H1 (cell line): Measurements from ENCODE around the gene AATK. TPM values are rescaled to one million over a fixed set of nuclear protein-coding genes. Genes with fewer than 3 reads are reported as not detected.

Experiments
- CTCF ChIA-PET: fragments of 300-600 bp; sonication (Branson Sonifier 250); formaldehyde crosslinking; loops from one replicate; lab custom pipeline; 2021; ENCODE audit not compliant: partially characterized antibody; lab: Charles Lee
- POLR2A ChIA-PET: fragments of 300-600 bp; sonication (Branson Sonifier 250); formaldehyde crosslinking; loops from one replicate; lab custom pipeline; 2021; ENCODE audit warnings: inconsistent platforms; ENCODE audit not compliant: partially characterized antibody; lab: Charles Lee
- DNase-seq, 2 experiments: peaks; one replicate each; pipeline versions ENCODE4 v3.0.0 to v3.0.0-alpha.2; 2010 to 2022; ENCODE audit warnings: low spot score in 2 of 2, low read depth in 1 of 2, mixed read lengths in 1 of 2
- FAIRE-seq: peaks from 2 replicates; lab custom pipeline; 2011; peaks lifted over from hg19 to GRCh38; lab: Jason Lieb, UNC
- H2AFZ ChIP-seq: 2 replicates; pipeline ENCODE4 v1.8.1; 2012; ENCODE audit warnings: low read length, inconsistent platforms
- H2AK5ac ChIP-seq: 2 replicates; pipeline ENCODE4 v1.6.1; 2013; ENCODE audit warnings: low read depth, low read length
- H2BK120ac ChIP-seq: replicated peaks from 2 replicates; pipeline ENCODE3; 2013; ENCODE audit warnings: low read depth, low read length, inconsistent platforms
- H2BK12ac ChIP-seq: 2 replicates; pipeline ENCODE4 v1.6.1; 2013; ENCODE audit warnings: low read depth, low read length
- H2BK15ac ChIP-seq: 2 replicates; pipeline ENCODE4 v1.6.1; 2013; ENCODE audit warnings: low read length
- H2BK20ac ChIP-seq: 2 replicates; pipeline ENCODE4 v1.6.1; 2013; ENCODE audit warnings: low read length
- H2BK5ac ChIP-seq: 2 replicates; pipeline ENCODE4 v1.6.1; 2013; ENCODE audit warnings: low read depth, low read length
- H3K14ac ChIP-seq: 2 replicates; pipeline ENCODE4 v1.6.1; 2013; ENCODE audit warnings: inconsistent platforms; ENCODE audit not compliant: insufficient read length
- H3K18ac ChIP-seq: 2 replicates; pipeline ENCODE4 v1.6.1; 2013; ENCODE audit warnings: low read length; ENCODE audit errors: extremely low read depth
- H3K23ac ChIP-seq: 2 replicates; pipeline ENCODE4 v1.6.1; 2013; ENCODE audit warnings: inconsistent platforms; ENCODE audit not compliant: insufficient read length
- H3K23me2 ChIP-seq: 2 replicates; pipeline ENCODE4 v1.6.1; 2013; ENCODE audit warnings: low read depth, low read length
- H3K27ac ChIP-seq: 2 replicates; pipeline ENCODE4 v1.6.1; 2011; ENCODE audit warnings: low read depth, low read length, inconsistent platforms
- H3K27me3 ChIP-seq, 4 experiments: replicated peaks in 1 of 4; 1 replicate in 1 of 4; 2 replicates in 3 of 4; pipeline versions ENCODE4 v1.6.1 to v1.8.1; 2011 to 2013; ENCODE audit warnings: low read length in 3 of 4, mild to moderate bottlenecking in 3 of 4, inconsistent platforms in 2 of 4, mixed read lengths in 2 of 4, moderate library complexity in 1 of 4; ENCODE audit not compliant: control insufficient read depth in 3 of 4, insufficient read depth in 3 of 4; ENCODE audit errors: extremely low read depth in 1 of 4
- H3K36me3 ChIP-seq, 4 experiments: 2 replicates each; pipeline versions ENCODE4 v1.6.1 to v1.8.1; 2011 to 2013; ENCODE audit warnings: mild to moderate bottlenecking in 4 of 4, low read length in 3 of 4, moderate library complexity in 2 of 4, control low read depth in 1 of 4, inconsistent platforms in 1 of 4; ENCODE audit not compliant: insufficient read depth in 4 of 4, control insufficient read depth in 2 of 4
- H3K4ac ChIP-seq: replicated peaks from 2 replicates; pipeline ENCODE3; 2013; ENCODE audit warnings: low read length, low read depth, mixed read lengths, inconsistent platforms; ENCODE audit not compliant: insufficient read length
- H3K4me1 ChIP-seq, 4 experiments: replicated peaks in 1 of 4; 1 replicate in 1 of 4; 2 replicates in 3 of 4; pipeline versions ENCODE4 v1.6.1 to v1.8.1; 2011 to 2013; ENCODE audit warnings: low read length in 3 of 4, inconsistent platforms in 2 of 4, mixed read lengths in 1 of 4; ENCODE audit not compliant: insufficient read depth in 4 of 4, control insufficient read depth in 3 of 4
- H3K4me2 ChIP-seq, 2 experiments: 2 replicates each; pipeline versions ENCODE4 v1.6.1 to v1.8.1; 2011 to 2013; ENCODE audit warnings: low read depth in 2 of 2, low read length in 2 of 2, control low read depth in 1 of 2, inconsistent platforms in 1 of 2, mild to moderate bottlenecking in 1 of 2; ENCODE audit not compliant: insufficient read depth in 1 of 2
- H3K4me3 ChIP-seq, 4 experiments: fragments of 200-600, 300-600 bp in 1 of 4; sonication (generic), shearing (Covaris generic), sonication (Bioruptor Twin) in 1 of 4; 2 replicates each; pipeline versions ENCODE4 v1.5.1 to v1.8.1; 2011 to 2016; ENCODE audit warnings: low read length in 4 of 4, low read depth in 3 of 4, control low read depth in 2 of 4, inconsistent platforms in 2 of 4, mild to moderate bottlenecking in 2 of 4, mixed read lengths in 1 of 4, moderate library complexity in 1 of 4; ENCODE audit not compliant: insufficient read depth in 2 of 4; ENCODE audit errors: extremely low read depth in 1 of 4
- H3K56ac ChIP-seq: replicated peaks from 2 replicates; pipeline ENCODE3; 2013; ENCODE audit warnings: low read depth, mild to moderate bottlenecking, mixed read lengths, low read length, inconsistent platforms; ENCODE audit not compliant: insufficient read length
- H3K79me1 ChIP-seq: 2 replicates; pipeline ENCODE4 v1.6.1; 2013; ENCODE audit warnings: low read depth, low read length, control low read depth
- H3K79me2 ChIP-seq, 2 experiments: 2 replicates each; pipeline versions ENCODE4 v1.6.1 to v1.8.1; 2012 to 2013; ENCODE audit warnings: low read length in 2 of 2, mild to moderate bottlenecking in 2 of 2, inconsistent platforms in 1 of 2; ENCODE audit not compliant: insufficient read depth in 2 of 2, control insufficient read depth in 1 of 2
- H3K9ac ChIP-seq, 4 experiments: replicated peaks in 1 of 4; 1 replicate in 1 of 4; 2 replicates in 3 of 4; pipeline versions ENCODE4 v1.6.1 to v1.8.1; 2011 to 2013; ENCODE audit warnings: low read depth in 3 of 4, low read length in 3 of 4, control low read depth in 2 of 4, mild to moderate bottlenecking in 2 of 4, moderate library complexity in 2 of 4, inconsistent platforms in 1 of 4; ENCODE audit errors: extremely low read depth in 1 of 4
- H3K9me3 ChIP-seq, 2 experiments: 2 replicates each; pipeline versions ENCODE4 v1.6.1 to v1.8.1; 2012 to 2013; ENCODE audit warnings: mild to moderate bottlenecking in 2 of 2, moderate library complexity in 2 of 2, control low read depth in 1 of 2, inconsistent platforms in 1 of 2, low read depth in 1 of 2, low read length in 1 of 2, mixed read lengths in 1 of 2; ENCODE audit not compliant: insufficient read depth in 2 of 2
- H4K20me1 ChIP-seq, 2 experiments: replicated peaks in 1 of 2; 2 replicates each; pipeline versions ENCODE3 to v1.8.1; 2011 to 2013; ENCODE audit warnings: inconsistent platforms in 2 of 2, low read length in 2 of 2, mild to moderate bottlenecking in 1 of 2; ENCODE audit not compliant: insufficient read depth in 2 of 2, control insufficient read depth in 1 of 2
- H4K5ac ChIP-seq: 2 replicates; pipeline ENCODE4 v1.6.1; 2013; ENCODE audit warnings: low read length, low read depth, mixed read lengths, inconsistent platforms; ENCODE audit not compliant: insufficient read length
- H4K8ac ChIP-seq: 2 replicates; pipeline ENCODE4 v1.8.0; 2013; ENCODE audit warnings: mild to moderate bottlenecking, moderate library complexity, low read length, inconsistent platforms; ENCODE audit not compliant: insufficient read depth; ENCODE audit errors: extremely low read depth
- H4K91ac ChIP-seq: replicated peaks from 2 replicates; pipeline ENCODE3; 2013; ENCODE audit warnings: low read length, mixed read lengths, inconsistent platforms; ENCODE audit not compliant: insufficient read length
- JUN ChIP-seq: IDR thresholded peaks from 2 replicates; pipeline ENCODE4 v1.6.1; 2011; ENCODE audit warnings: low read depth, mild to moderate bottlenecking, improper control_type of control experiment, low read length
- JUND ChIP-seq: IDR thresholded peaks from 2 replicates; pipeline ENCODE4 v1.6.1; 2011; ENCODE audit warnings: mild to moderate bottlenecking, improper control_type of control experiment, low read length
- KDM4A ChIP-seq: IDR thresholded peaks from one replicate; pipeline ENCODE4 v1.7.1; 2012; ENCODE audit warnings: low read depth, mild to moderate bottlenecking, moderate library complexity, low read length, inconsistent platforms; ENCODE audit not compliant: severe bottlenecking
- NANOG ChIP-seq: IDR thresholded peaks from 2 replicates; pipeline ENCODE4 v1.6.1; 2011; ENCODE audit warnings: low read length, low read depth, mild to moderate bottlenecking, inconsistent platforms; ENCODE audit not compliant: insufficient read depth, poor library complexity, severe bottlenecking
- POU5F1 ChIP-seq: IDR thresholded peaks from 2 replicates; pipeline ENCODE4 v1.6.1; 2011; ENCODE audit warnings: low read depth, mild to moderate bottlenecking, low read length, moderate library complexity
- RXRA ChIP-seq: IDR thresholded peaks from 2 replicates; pipeline ENCODE4 v1.6.1; 2011; ENCODE audit warnings: low read depth, mild to moderate bottlenecking, low read length, moderate library complexity; ENCODE audit not compliant: insufficient read depth
- SIN3A ChIP-seq, 2 experiments: IDR thresholded peaks in 1 of 2; conservative IDR thresholded peaks in 1 of 2; 2 replicates each; pipeline ENCODE4 v1.6.1; 2011 to 2012; ENCODE audit warnings: low read length in 2 of 2, improper control_type of control experiment in 1 of 2, low read depth in 1 of 2, mild to moderate bottlenecking in 1 of 2
- SP2 ChIP-seq: IDR thresholded peaks from 2 replicates; pipeline ENCODE4 v1.6.1; 2012; ENCODE audit warnings: mild to moderate bottlenecking, low read length, inconsistent platforms
- SP4 ChIP-seq: IDR thresholded peaks from 2 replicates; pipeline ENCODE4 v1.6.1; 2012; ENCODE audit warnings: low read length, inconsistent platforms
- SUZ12 ChIP-seq: fragments of 200-600 bp; sonication (generic); IDR thresholded peaks from 2 replicates; pipeline ENCODE4 v1.6.1; 2012; ENCODE audit warnings: mild to moderate bottlenecking, inconsistent platforms, low read length, moderate library complexity, mixed read lengths
- TCF12 ChIP-seq: IDR thresholded peaks from 2 replicates; pipeline ENCODE4 v1.6.1; 2011; ENCODE audit warnings: low read depth, mild to moderate bottlenecking, low read length
- USF2 ChIP-seq: IDR thresholded peaks from 2 replicates; pipeline ENCODE4 v1.6.1; 2011; ENCODE audit warnings: low read length, improper control_type of control experiment
- WGBS, 2 experiments: shearing (Covaris generic) in 1 of 2; methylation state at CpG; one replicate each; pipeline versions ENCODE4 v1.1.6 to v1.1.7; 2013 to 2015; ENCODE audit warnings: low lambda C conversion rate in 2 of 2, mixed read lengths in 2 of 2, inconsistent platforms in 1 of 2, low coverage in 1 of 2, missing lambda C conversion rate in 1 of 2; ENCODE audit not compliant: insufficient replicate concordance in 2 of 2, insufficient coverage in 1 of 2, insufficient read length in 1 of 2; ENCODE audit errors: extremely low coverage in 1 of 2, missing lambda C conversion rate in 1 of 2; 5-methylcytosine and 5-hydroxymethylcytosine counted together
- polyA plus RNA-seq, 7 experiments: library from polyadenylated mRNA; depleted of rRNA in 3 of 7; stranded (reverse) in 5 of 7; unstranded in 2 of 7; fragments of >200 nt in 5 of 7; fragments of 200-250 nt in 2 of 7; gene quantifications; 1 replicate in 5 of 7; 2 replicates in 1 of 7; 4 replicates in 1 of 7; pipeline versions ENCODE4 v1.2.1 to v1.2.3, GENCODE V29; 2011 to 2013; ENCODE audit warnings: missing spikeins in 2 of 7, mixed read lengths in 2 of 7
- total RNA-seq: library from RNA; stranded (reverse); fragmentation: NEBNext Ultra II Directional; extraction: Animal tissue kit (Norgen Biotek cat#: 25700); gene quantifications from 2 replicates; pipeline ENCODE4 v1.2.1, GENCODE V29; 2021

The AATK gene
- total and polyA plus RNA-seq, 2 of the 8 experiments (the other 6 are each of a cell fraction or from before 2014, with no cell fraction given), result 1.7 to 3.5 TPM

- Histone ChIP-seq H2AK5ac (no peak overlapping the region), H3K36me3 (peaks cover 0 to 3% (median 0%) of the 10 kb centered on the region in 4 experiments; a peak in 3 of 8 replicates), H3K9me3 (no peaks in the 10 kb centered on the region), H3K18ac (no peak overlapping the region), H3K9ac (no peak overlapping the region), H2AFZ (no peak overlapping the region), H2BK5ac (no peak overlapping the region), H4K5ac (no peak overlapping the region), H3K23me2 (peaks cover 3% of the 10 kb centered on the region; the same call in 1 of the 2 replicates), H3K27me3 (no peaks in the 10 kb centered on the region), H2BK120ac (no peak overlapping the region), H3K4me1 (no peaks in the 10 kb centered on the region; a peak in 1 of 7 replicates), H3K14ac (no peak overlapping the region), H2BK20ac (no peak overlapping the region), H2BK12ac (no peak overlapping the region), H3K56ac (no peak overlapping the region), H4K91ac (no peak overlapping the region), H2BK15ac (no peak overlapping the region), H3K79me1 (peaks cover 5% of the 10 kb centered on the region; the same call in 1 of the 2 replicates), H3K79me2 (no peaks in the 10 kb centered on the region; a peak in 2 of 4 replicates), H3K4ac (no peak overlapping the region), H4K20me1 (peaks cover 3 to 14% of the 10 kb centered on the region in 2 experiments), H3K27ac (no peak overlapping the region), H3K4me3 (no peak overlapping the region), H3K4me2 (no peak overlapping the region), H4K8ac (no peak overlapping the region; the same call in 1 of the 2 replicates), H3K23ac (no peak overlapping the region)
- 92% methylated on average over 13 of the region's 16 CpGs; no CpG with 5 or more reads in 1 of the 2 experiments for WGBS, 2 experiments
- POLR2A ChIA-PET, result no interaction called here
- no peak for DNase-seq
- CTCF ChIA-PET, result interaction anchor here (1.0 to 1.5 kb wide), 3 partner anchors 12 to 177 kb away, joined by 3 to 4 read pairs (median 3); no protein-coding TSS in a partner anchor
- FAIRE-seq, result no peak
- TF ChIP-seq USF2, result no peak
- no peak for TF ChIP-seq SIN3A (conservative IDR thresholded peaks at IDR 0.05 in 1 of 2, IDR thresholded peaks at IDR 0.05 in 1 of 2; ENCODE audit: low read depth in 1 of 2, low read length in 2 of 2)
- TF ChIP-seq POU5F1, result no peak
- no peak for TF ChIP-seq NANOG
- no peak for TF ChIP-seq SP2
- no peak for TF ChIP-seq RXRA
- no peak for TF ChIP-seq KDM4A
- no peak for TF ChIP-seq JUND
- no peak for TF ChIP-seq TCF12
- no peak for TF ChIP-seq SUZ12
- TF ChIP-seq SP4, result no peak
- no peak for TF ChIP-seq JUN
Observed at GRCh38 chr17:81209141-81209540, 43.1 kb upstream of the AATK start.
